WTC11 (cell line): ENCODE results near the gene BMP6.

Experiments used
- IRF2 ChIP-seq: sonication (generic); formaldehyde crosslinking; IDR thresholded peaks from 2 replicates; pipeline ENCODE4 v1.8.0; 2022; ENCODE audit warnings: low read depth, missing genetic modification reagents, borderline replicate concordance
- MYBL2 ChIP-seq: sonication (generic); formaldehyde crosslinking; IDR thresholded peaks from 2 replicates; pipeline ENCODE4 v1.8.1; 2023; ENCODE audit warnings: mild to moderate bottlenecking, moderate library complexity, missing genetic modification reagents
- ZNF232 ChIP-seq: sonication (generic); formaldehyde crosslinking; IDR thresholded peaks from 2 replicates; pipeline ENCODE4 v1.8.0; 2022; ENCODE audit warnings: mild to moderate bottlenecking, missing genetic modification reagents
- TF ChIP-seq, protein P1 (sequence below): fragments of 200-600 bp; IDR thresholded peaks from 2 replicates; pipeline ENCODE4 v1.8.0; 2022; ENCODE audit warnings: antibody characterized with exemption

DNA sequence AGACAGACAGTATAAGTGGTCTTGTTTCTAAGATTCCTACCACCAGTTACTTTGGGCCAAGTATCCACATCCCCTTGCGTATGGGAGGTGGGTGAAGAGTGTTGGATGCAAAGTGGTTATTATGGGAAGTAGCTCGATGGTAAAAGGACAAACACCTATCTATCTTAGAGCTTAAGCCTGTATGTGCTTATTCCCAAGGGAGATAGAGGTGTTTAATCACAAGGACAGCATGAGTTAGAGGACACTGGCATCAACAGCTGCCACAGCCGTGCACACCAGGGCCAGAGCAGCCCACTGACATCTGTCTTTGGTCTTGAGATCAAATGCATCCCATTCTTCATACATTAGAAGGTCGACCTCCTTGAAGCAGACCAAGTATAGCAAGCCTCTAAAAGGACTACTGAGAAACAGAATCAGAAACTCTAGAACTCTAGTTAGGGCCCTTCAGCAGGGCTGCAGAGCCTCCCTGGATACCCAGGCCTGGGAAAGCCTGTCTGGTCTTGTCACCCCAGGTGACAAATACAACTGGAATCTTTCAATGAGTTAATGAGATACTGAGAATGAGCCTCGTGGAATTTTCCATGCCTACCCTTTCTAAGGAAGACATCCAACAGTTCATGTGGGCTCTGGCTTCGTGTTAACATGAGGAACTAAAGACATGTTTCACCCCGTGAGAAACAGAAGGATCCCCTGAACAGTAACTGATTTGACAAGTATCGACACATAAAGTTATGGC lies 156.0 kb downstream of the BMP6 start:
- TF ChIP-seq MYBL2: no peak
- no peak for TF ChIP-seq IRF2
- TF ChIP-seq, protein P1, sequence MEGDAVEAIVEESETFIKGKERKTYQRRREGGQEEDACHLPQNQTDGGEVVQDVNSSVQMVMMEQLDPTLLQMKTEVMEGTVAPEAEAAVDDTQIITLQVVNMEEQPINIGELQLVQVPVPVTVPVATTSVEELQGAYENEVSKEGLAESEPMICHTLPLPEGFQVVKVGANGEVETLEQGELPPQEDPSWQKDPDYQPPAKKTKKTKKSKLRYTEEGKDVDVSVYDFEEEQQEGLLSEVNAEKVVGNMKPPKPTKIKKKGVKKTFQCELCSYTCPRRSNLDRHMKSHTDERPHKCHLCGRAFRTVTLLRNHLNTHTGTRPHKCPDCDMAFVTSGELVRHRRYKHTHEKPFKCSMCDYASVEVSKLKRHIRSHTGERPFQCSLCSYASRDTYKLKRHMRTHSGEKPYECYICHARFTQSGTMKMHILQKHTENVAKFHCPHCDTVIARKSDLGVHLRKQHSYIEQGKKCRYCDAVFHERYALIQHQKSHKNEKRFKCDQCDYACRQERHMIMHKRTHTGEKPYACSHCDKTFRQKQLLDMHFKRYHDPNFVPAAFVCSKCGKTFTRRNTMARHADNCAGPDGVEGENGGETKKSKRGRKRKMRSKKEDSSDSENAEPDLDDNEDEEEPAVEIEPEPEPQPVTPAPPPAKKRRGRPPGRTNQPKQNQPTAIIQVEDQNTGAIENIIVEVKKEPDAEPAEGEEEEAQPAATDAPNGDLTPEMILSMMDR: no peak
- no peak for TF ChIP-seq ZNF232 (CRISPR knock-in tag)
